Fibroblast of lung (primary cell): Measurements from ENCODE around the gene GAK.

Experiments
- CTCF ChIP-seq, 2 donors: IDR thresholded peaks in 1 of 2; conservative IDR thresholded peaks in 1 of 2; 1 replicate in 1 of 2; 2 replicates in 1 of 2; pipeline ENCODE4 v1.5.1; 2011 to 2012; ENCODE audit warnings: low read length in 2 of 2, control low read depth in 1 of 2, inconsistent platforms in 1 of 2, low read depth in 1 of 2, mild to moderate bottlenecking in 1 of 2
- EZH2 ChIP-seq: IDR thresholded peaks from 2 replicates; pipeline ENCODE4 v1.5.1; 2012; ENCODE audit warnings: low read length, control low read depth, mild to moderate bottlenecking; ENCODE audit errors: missing control alignments

- TF ChIP-seq CTCF (conservative IDR thresholded peaks at IDR 0.05 in 1 of 2, IDR thresholded peaks at IDR 0.05 in 1 of 2; ENCODE audit: low read depth in 1 of 2, low read length in 2 of 2) (no peak), EZH2 (no peak)
These were observed 29.5 kb upstream of the GAK start for GRCh38 chr4:961351-962230.
